Type B pancreatic cell (in vitro differentiated cells): ENCODE results near the gene BCAT1. TPM values are rescaled to one million over a fixed set of nuclear protein-coding genes. Genes with fewer than 3 reads are reported as not detected.

ENCODE experiments used
- DNase-seq: peaks from one replicate; pipeline ENCODE4 v3.0.0; 2021; ENCODE audit warnings: mixed read lengths; ENCODE audit not compliant: unreplicated experiment; ENCODE audit errors: extremely low spot score
- H3K27ac Mint-ChIP-seq: 2 replicates; pipeline ENCODE4 v1.8.0; 2021; ENCODE audit warnings: mild to moderate bottlenecking, mixed read lengths
- H3K27me3 Mint-ChIP-seq: 2 replicates; pipeline ENCODE4 v1.8.0; 2021; ENCODE audit warnings: mixed read lengths
- H3K36me3 Mint-ChIP-seq: 2 replicates; pipeline ENCODE4 v1.8.0; 2021; ENCODE audit warnings: mixed read lengths
- H3K4me1 Mint-ChIP-seq: one replicate; pipeline ENCODE4 v1.8.0; 2021; ENCODE audit warnings: mixed read lengths; ENCODE audit not compliant: unreplicated experiment
- H3K4me3 Mint-ChIP-seq: 2 replicates; pipeline ENCODE4 v1.8.0; 2021; ENCODE audit warnings: mild to moderate bottlenecking, mixed read lengths
- H3K9me3 Mint-ChIP-seq: 2 replicates; pipeline ENCODE4 v1.8.0; 2021; ENCODE audit warnings: mixed read lengths
- long read RNA-seq: library from polyadenylated mRNA; unstranded; transcript quantifications from one replicate; pipeline ENCODE4 v2.0.0, GENCODE V29; 2020
- total RNA-seq: library from RNA; stranded (reverse); gene quantifications from 2 replicates; pipeline ENCODE4 v1.2.1, GENCODE V29; 2021; ENCODE audit warnings: low replicate concordance
- TF ChIP-seq, protein P1 (sequence below): fragments of 200-600 bp; sonication (generic); conservative IDR thresholded peaks from 2 replicates; pipeline ENCODE4 v1.5.0; 2021; ENCODE audit warnings: antibody characterized with exemption, mild to moderate bottlenecking

The BCAT1 gene, protein sequence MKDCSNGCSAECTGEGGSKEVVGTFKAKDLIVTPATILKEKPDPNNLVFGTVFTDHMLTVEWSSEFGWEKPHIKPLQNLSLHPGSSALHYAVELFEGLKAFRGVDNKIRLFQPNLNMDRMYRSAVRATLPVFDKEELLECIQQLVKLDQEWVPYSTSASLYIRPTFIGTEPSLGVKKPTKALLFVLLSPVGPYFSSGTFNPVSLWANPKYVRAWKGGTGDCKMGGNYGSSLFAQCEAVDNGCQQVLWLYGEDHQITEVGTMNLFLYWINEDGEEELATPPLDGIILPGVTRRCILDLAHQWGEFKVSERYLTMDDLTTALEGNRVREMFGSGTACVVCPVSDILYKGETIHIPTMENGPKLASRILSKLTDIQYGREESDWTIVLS
- 153 and 573 TPM in 2 replicates for total RNA-seq
- long read RNA-seq, full-length matches to known transcripts = 382 of 767 reads
- long read RNA-seq, partial matches to known transcripts = 80 of 767 reads
- long read RNA-seq, other reads (novel, unspliced or antisense) = 305 of 767 reads

DNA sequence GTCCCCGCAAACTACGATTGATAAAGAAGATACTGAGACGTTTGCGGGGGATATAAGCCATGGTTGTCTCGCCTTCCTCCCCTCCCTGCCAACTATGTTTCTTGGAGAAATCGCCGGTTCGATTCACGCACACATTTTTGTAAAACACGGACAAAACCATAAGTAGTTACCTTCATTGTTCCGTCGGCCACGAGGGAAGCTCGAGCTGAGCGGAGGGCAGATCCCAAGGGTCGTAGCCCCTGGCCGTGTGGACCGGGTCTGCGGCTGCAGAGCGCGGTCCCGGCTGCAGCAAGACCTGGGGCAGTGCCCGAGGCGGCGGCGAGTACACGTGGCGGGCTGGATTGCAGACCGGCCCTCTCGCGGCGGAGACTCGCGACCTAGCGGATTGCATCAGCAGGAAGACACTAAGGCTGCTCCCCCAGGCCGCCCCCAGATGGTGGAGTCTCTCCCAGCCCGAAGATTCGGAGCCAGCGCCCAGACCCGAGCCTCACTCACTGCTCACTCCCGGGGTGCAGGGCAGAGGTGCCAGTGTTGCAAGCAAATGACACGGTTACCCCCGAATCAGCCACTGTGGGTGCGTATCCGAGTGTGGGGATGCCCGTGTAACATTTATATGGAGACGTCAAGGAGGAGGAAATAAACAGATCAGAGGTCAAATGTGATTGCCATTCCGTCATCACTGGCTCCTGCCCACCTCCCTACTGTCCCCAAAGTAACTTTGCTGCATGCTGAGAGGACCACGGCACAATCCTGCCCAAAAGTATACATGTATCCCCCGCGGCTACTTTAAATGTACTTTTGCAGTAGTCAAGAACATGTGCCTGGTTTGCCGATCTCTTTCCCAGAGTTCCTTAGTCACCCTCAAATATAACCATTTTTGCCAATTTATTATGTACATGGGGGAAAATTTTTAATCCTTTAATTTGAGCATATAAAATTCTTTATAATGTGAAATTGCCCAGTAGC is at the start of gene BCAT1:
Gene BCAT1, minus strand, starts transcription at position 345 of the 966 bp plus-strand sequence. Its CDS starts 169 bp downstream, at position 176.
- H3K9me3 Mint-ChIP-seq = no peaks in the 10 kb centered on the region
- peaks cover 16% of the 10 kb centered on the region for H3K27me3 Mint-ChIP-seq
- TF ChIP-seq, protein P1, sequence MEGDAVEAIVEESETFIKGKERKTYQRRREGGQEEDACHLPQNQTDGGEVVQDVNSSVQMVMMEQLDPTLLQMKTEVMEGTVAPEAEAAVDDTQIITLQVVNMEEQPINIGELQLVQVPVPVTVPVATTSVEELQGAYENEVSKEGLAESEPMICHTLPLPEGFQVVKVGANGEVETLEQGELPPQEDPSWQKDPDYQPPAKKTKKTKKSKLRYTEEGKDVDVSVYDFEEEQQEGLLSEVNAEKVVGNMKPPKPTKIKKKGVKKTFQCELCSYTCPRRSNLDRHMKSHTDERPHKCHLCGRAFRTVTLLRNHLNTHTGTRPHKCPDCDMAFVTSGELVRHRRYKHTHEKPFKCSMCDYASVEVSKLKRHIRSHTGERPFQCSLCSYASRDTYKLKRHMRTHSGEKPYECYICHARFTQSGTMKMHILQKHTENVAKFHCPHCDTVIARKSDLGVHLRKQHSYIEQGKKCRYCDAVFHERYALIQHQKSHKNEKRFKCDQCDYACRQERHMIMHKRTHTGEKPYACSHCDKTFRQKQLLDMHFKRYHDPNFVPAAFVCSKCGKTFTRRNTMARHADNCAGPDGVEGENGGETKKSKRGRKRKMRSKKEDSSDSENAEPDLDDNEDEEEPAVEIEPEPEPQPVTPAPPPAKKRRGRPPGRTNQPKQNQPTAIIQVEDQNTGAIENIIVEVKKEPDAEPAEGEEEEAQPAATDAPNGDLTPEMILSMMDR = peak; percentile 44
- peak within 1 kb of the TSS; percentile 96 for H3K4me3 Mint-ChIP-seq
- peaks cover 11% of the 10 kb centered on the region for H3K4me1 Mint-ChIP-seq
- H3K36me3 Mint-ChIP-seq = peaks cover 24% of the 10 kb centered on the region
- peak within 1 kb of the TSS; percentile 89 for H3K27ac Mint-ChIP-seq
- peak; percentile 84 for DNase-seq

DNA sequence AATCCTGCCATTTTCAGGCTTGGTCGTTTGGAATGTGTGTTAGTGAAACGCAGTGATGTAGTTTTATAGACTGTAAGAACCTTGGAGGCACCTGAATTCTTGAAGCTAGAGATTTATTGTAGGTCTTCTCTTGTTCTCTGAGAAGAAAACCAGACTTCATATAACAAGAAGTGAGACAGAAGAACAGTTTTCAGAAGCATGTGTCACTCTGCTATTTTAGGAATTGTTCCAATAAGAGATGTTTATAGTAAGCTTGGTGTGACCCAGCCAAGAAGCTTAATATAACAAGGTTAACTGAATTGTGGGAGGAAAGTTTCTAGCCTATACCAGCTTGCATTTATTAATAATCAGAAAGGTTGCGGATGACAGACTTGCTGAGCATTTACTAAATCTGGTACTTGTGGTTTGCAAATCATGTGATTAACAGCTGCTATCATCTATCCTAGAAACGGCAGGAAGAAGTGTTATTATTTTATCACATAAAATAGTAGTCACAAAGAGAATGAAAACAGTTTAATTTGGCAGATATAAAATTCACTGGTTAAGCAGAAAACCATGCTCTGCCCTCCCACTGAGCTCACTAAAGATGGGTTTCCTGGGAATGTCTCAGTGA is 49.2 kb upstream of the BCAT1 start:
- Mint-ChIP-seq H3K36me3 (no peaks in the 10 kb centered on the region), H3K4me3 (peak overlapping the region; percentile 12), H3K9me3 (no peaks in the 10 kb centered on the region), H3K4me1 (peaks cover 7% of the 10 kb centered on the region), H3K27ac (peak overlapping the region; percentile 12), H3K27me3 (peaks cover 5% of the 10 kb centered on the region)
- TF ChIP-seq, protein P1 = no peak
- DNase-seq = no peak

DNA sequence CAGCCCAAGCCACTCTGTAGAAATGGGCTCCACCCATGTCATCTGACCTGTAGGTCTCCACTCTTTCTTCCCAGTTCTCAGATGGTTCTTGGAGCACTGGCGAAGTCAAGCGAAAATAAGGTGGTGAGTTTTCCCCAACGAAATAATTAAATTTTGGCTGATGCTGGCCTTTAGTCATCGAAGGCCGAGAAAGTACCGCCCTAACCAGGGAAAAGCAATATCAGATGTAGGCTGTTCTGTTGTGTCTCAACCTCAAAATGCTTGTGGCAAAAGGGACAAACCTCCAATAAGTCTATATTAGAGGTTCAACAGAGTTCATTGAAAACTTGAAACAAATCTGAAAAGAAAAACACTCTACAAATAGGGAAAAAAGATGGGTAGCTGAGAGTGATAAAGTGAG is 48.6 kb upstream of the BCAT1 start:
- TF ChIP-seq, protein P1 = no peak
- Mint-ChIP-seq H3K27me3 (peaks cover 5% of the 10 kb centered on the region), H3K4me3 (no peak overlapping the region), H3K9me3 (no peaks in the 10 kb centered on the region), H3K4me1 (peaks cover 7% of the 10 kb centered on the region), H3K36me3 (no peaks in the 10 kb centered on the region), H3K27ac (peak overlapping the region; percentile 12)
- DNase-seq = no peak

- no peak for DNase-seq
- Mint-ChIP-seq H3K4me1 (peaks cover 7% of the 10 kb centered on the region), H3K27ac (no peak overlapping the region), H3K4me3 (no peak overlapping the region), H3K36me3 (no peaks in the 10 kb centered on the region), H3K27me3 (peaks cover 5% of the 10 kb centered on the region), H3K9me3 (no peaks in the 10 kb centered on the region)
- TF ChIP-seq, protein P1 = no peak
These were observed 47.9 kb upstream of the BCAT1 start for GRCh38 chr12:24996820-24997219.
